Transverse colon (tissue), 3 donors: ENCODE results near the gene RASGRP1.

Source experiments
- EP300 ChIP-seq: sonication (generic); formaldehyde crosslinking; IDR thresholded peaks from one replicate; pipeline ENCODE4 v1.6.1; 2017; ENCODE audit warnings: antibody characterized with exemption, low read depth
- POLR2A ChIP-seq: fragments of 450-650 bp; IDR thresholded peaks from one replicate; pipeline ENCODE4 v1.6.1; 2016; ENCODE audit warnings: antibody characterized with exemption, mild to moderate bottlenecking, moderate library complexity
- TF ChIP-seq, protein P1 (sequence below), 5 experiments: fragments of 200-600 bp in 3 of 5; fragments of 450-650 bp in 2 of 5; sonication (generic) in 3 of 5; IDR thresholded peaks; 1 replicate in 2 of 5; 2 replicates in 3 of 5; pipeline ENCODE4 v1.5.1; 2016 to 2017; ENCODE audit warnings: antibody characterized with exemption in 5 of 5, inconsistent platforms in 3 of 5, mild to moderate bottlenecking in 2 of 5, moderate library complexity in 1 of 5

DNA sequence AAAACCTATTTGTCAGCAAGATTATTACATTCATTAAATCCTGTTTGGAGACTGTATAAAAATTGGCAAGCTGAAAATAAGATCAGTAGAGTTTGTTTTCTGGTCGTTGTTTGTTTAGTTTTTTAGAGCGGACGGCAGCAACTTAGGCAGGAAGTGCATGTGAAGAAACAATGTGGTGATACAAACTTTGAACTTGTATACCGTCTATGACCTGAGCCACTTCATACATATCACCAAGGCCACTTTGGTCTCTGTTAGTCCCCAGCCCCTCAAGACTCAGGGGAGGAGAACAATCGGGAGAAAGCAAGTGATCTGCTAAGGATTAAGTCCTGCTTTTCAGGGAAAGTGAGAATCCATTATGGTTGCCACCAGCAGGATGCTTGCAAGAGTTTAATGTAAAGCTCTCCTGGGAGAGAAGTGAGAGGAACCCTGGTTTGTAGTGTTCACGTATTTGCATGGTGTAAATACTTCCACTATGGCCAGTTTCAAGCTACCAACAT, 31.1 kb downstream of the RASGRP1 start:
- no peak for TF ChIP-seq POLR2A
- TF ChIP-seq EP300, result no peak
- TF ChIP-seq, protein P1, sequence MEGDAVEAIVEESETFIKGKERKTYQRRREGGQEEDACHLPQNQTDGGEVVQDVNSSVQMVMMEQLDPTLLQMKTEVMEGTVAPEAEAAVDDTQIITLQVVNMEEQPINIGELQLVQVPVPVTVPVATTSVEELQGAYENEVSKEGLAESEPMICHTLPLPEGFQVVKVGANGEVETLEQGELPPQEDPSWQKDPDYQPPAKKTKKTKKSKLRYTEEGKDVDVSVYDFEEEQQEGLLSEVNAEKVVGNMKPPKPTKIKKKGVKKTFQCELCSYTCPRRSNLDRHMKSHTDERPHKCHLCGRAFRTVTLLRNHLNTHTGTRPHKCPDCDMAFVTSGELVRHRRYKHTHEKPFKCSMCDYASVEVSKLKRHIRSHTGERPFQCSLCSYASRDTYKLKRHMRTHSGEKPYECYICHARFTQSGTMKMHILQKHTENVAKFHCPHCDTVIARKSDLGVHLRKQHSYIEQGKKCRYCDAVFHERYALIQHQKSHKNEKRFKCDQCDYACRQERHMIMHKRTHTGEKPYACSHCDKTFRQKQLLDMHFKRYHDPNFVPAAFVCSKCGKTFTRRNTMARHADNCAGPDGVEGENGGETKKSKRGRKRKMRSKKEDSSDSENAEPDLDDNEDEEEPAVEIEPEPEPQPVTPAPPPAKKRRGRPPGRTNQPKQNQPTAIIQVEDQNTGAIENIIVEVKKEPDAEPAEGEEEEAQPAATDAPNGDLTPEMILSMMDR (IDR thresholded peaks at IDR 0.05), result no peak
